Fibroblast of lung (primary cell): ENCODE measurements around the gene ZNF785. TPM values are rescaled to one million over a fixed set of nuclear protein-coding genes. Genes with fewer than 3 reads are reported as not detected.
A peak's percentile ranks its signal among the peaks of the same experiment; 100 is the strongest.

Experiments
- DNase-seq, 2 donors: peaks; one replicate each; pipeline versions ENCODE4 v3.0.0 to v3.0.0-alpha.2; 2010; ENCODE audit warnings: low read depth in 2 of 2
- H2AFZ ChIP-seq: 2 replicates; pipeline ENCODE4 v1.5.1; 2012; ENCODE audit warnings: low read length, control low read depth, inconsistent platforms
- H3K27ac ChIP-seq: 2 replicates; pipeline ENCODE4 v1.5.1; 2011; ENCODE audit warnings: low read length, control low read depth; ENCODE audit not compliant: insufficient read depth
- H3K27me3 ChIP-seq: 2 replicates; pipeline ENCODE4 v1.5.1; 2011; ENCODE audit warnings: mild to moderate bottlenecking, low read length; ENCODE audit not compliant: control insufficient read depth, insufficient read depth
- H3K36me3 ChIP-seq: 2 replicates; pipeline ENCODE4 v1.5.1; 2011; ENCODE audit warnings: low read length; ENCODE audit not compliant: control insufficient read depth, insufficient read depth
- H3K4me1 ChIP-seq: 2 replicates; pipeline ENCODE4 v1.5.1; 2011; ENCODE audit warnings: low read length; ENCODE audit not compliant: control insufficient read depth, insufficient read depth; ENCODE audit errors: extremely low read depth
- H3K4me2 ChIP-seq: 2 replicates; pipeline ENCODE4 v1.5.1; 2011; ENCODE audit warnings: low read length, control low read depth; ENCODE audit not compliant: insufficient read depth; ENCODE audit errors: extremely low read depth
- H3K4me3 ChIP-seq, 4 experiments: fragments of 200-600 bp in 1 of 4; sonication (generic) in 1 of 4; replicated peaks in 1 of 4; 2 replicates each; pipeline ENCODE4 v1.5.1; 2011 to 2016; ENCODE audit warnings: low read length in 4 of 4, low read depth in 3 of 4, mild to moderate bottlenecking in 3 of 4, control low read depth in 2 of 4, inconsistent platforms in 1 of 4, mixed read lengths in 1 of 4; ENCODE audit not compliant: insufficient read depth in 1 of 4; ENCODE audit errors: control extremely low read depth in 1 of 4
- H3K79me2 ChIP-seq: 2 replicates; pipeline ENCODE4 v1.5.1; 2012; ENCODE audit warnings: mild to moderate bottlenecking, low read length, inconsistent platforms; ENCODE audit not compliant: control insufficient read depth, insufficient read depth
- H3K9ac ChIP-seq: 2 replicates; pipeline ENCODE4 v1.5.1; 2011; ENCODE audit warnings: mild to moderate bottlenecking, low read length, control low read depth; ENCODE audit not compliant: insufficient read depth
- H3K9me3 ChIP-seq: 2 replicates; pipeline ENCODE4 v1.5.1; 2012; ENCODE audit warnings: low read depth, low read length; ENCODE audit not compliant: control insufficient read depth, insufficient read depth
- H4K20me1 ChIP-seq: 2 replicates; pipeline ENCODE4 v1.5.1; 2011; ENCODE audit warnings: low read length; ENCODE audit not compliant: control insufficient read depth, insufficient read depth; ENCODE audit errors: extremely low read depth
- EZH2 ChIP-seq: IDR thresholded peaks from 2 replicates; pipeline ENCODE4 v1.5.1; 2012; ENCODE audit warnings: low read length, control low read depth, mild to moderate bottlenecking; ENCODE audit errors: missing control alignments
- polyA plus RNA-seq, 2 donors: library from polyadenylated mRNA; depleted of rRNA in 1 of 2; stranded (reverse) in 1 of 2; unstranded in 1 of 2; fragments of >200 nt; gene quantifications; 2 replicates each; pipeline ENCODE4 v1.2.1, GENCODE V29; 2011 to 2012; ENCODE audit warnings: missing spikeins in 1 of 2
- total RNA-seq: library from RNA; depleted of rRNA; stranded (reverse); fragments of >200 nt; gene quantifications from 2 replicates; pipeline ENCODE4 v1.2.1, GENCODE V29; 2014
- TF ChIP-seq, protein P1 (sequence below), 2 donors: IDR thresholded peaks in 1 of 2; conservative IDR thresholded peaks in 1 of 2; 1 replicate in 1 of 2; 2 replicates in 1 of 2; pipeline ENCODE4 v1.5.1; 2011 to 2012; ENCODE audit warnings: low read length in 2 of 2, control low read depth in 1 of 2, inconsistent platforms in 1 of 2, low read depth in 1 of 2, mild to moderate bottlenecking in 1 of 2

Gene ZNF785
- total and polyA plus RNA-seq, 2 donors (not counting 1 experiment from before 2014, with no cell fraction given) = 6.6 to 7.1 TPM

DNA sequence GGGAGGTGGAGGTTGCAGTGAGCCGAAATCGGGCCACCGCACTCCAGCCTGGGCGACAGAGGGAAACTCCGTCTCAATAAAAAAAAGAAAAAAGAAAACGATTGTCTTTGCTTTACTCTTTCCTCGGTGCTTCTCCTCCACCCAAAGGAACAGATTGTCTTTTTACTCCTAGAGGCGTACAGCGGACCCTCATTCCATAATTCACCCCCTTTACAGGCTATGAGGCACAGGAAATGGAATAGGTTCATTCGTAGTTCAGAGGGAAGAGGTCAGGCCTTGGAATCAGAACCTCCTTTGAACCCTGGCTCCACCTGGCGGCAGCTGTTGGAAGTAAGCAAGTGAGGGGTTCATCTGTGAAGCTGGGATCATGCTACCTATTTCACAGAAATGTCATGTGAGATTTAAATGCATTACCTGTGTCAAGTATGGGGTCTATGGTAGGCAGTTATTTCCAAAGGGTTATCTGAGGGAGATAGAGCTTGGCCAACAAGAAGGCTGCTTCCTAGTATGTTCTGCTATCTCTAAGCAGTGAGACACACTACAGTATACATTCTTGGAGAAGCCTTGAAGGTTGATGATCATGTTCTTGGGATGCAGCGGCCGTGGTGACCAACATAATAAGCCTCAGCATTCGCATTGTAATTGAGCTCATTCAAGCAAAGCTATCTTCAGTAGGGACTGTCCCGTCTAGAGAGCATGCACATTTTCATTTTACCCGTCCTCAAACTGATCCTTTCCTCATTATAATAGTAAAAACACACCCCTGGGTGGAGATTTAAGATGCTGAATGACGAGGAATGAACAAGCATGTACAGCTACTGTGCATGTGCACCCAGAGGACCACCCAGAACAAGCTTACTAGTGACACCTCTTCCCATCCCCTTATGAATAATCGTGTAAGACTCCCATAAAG, 43.4 kb upstream of the ZNF785 start:
- Histone ChIP-seq H3K27me3 (no peaks in the 10 kb centered on the region), H3K27ac (no peak overlapping the region), H3K4me1 (no peaks in the 10 kb centered on the region), H3K4me2 (peak overlapping the region; percentile 25), H3K9ac (no peak overlapping the region), H2AFZ (peak overlapping the region; percentile 68), H4K20me1 (no peaks in the 10 kb centered on the region), H3K79me2 (no peaks in the 10 kb centered on the region), H3K4me3 (no peak overlapping the region), H3K36me3 (no peaks in the 10 kb centered on the region), H3K9me3 (no peaks in the 10 kb centered on the region)
- DNase-seq = peak; percentile 43 to 81
- TF ChIP-seq, protein P1, sequence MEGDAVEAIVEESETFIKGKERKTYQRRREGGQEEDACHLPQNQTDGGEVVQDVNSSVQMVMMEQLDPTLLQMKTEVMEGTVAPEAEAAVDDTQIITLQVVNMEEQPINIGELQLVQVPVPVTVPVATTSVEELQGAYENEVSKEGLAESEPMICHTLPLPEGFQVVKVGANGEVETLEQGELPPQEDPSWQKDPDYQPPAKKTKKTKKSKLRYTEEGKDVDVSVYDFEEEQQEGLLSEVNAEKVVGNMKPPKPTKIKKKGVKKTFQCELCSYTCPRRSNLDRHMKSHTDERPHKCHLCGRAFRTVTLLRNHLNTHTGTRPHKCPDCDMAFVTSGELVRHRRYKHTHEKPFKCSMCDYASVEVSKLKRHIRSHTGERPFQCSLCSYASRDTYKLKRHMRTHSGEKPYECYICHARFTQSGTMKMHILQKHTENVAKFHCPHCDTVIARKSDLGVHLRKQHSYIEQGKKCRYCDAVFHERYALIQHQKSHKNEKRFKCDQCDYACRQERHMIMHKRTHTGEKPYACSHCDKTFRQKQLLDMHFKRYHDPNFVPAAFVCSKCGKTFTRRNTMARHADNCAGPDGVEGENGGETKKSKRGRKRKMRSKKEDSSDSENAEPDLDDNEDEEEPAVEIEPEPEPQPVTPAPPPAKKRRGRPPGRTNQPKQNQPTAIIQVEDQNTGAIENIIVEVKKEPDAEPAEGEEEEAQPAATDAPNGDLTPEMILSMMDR (conservative IDR thresholded peaks at IDR 0.05 in 1 of 2, IDR thresholded peaks at IDR 0.05 in 1 of 2; ENCODE audit: low read depth in 1 of 2, low read length in 2 of 2) = peak; percentile 90 to 98
- no peak for TF ChIP-seq EZH2

- Histone ChIP-seq H3K36me3 (no peaks in the 10 kb centered on the region), H3K27me3 (peaks cover 12% of the 10 kb centered on the region), H3K9me3 (no peaks in the 10 kb centered on the region), H3K9ac (no peak overlapping the region), H3K27ac (no peak overlapping the region), H3K4me2 (no peak overlapping the region), H4K20me1 (no peaks in the 10 kb centered on the region), H2AFZ (no peak overlapping the region), H3K4me1 (no peaks in the 10 kb centered on the region), H3K4me3 (no peak overlapping the region), H3K79me2 (no peaks in the 10 kb centered on the region)
- TF ChIP-seq EZH2 = no peak
- TF ChIP-seq, protein P1 (conservative IDR thresholded peaks at IDR 0.05 in 1 of 2, IDR thresholded peaks at IDR 0.05 in 1 of 2; ENCODE audit: low read depth in 1 of 2, low read length in 2 of 2) = no peak
- DNase-seq = no peak
Observed at GRCh38 chr16:30626236-30626635, 40.7 kb upstream of the ZNF785 start.

- H3K36me3 ChIP-seq = no peaks in the 10 kb centered on the region
- H3K27me3 ChIP-seq = peaks cover 12% of the 10 kb centered on the region
- no peak overlapping the region for H3K27ac ChIP-seq
- no peak overlapping the region for H3K9ac ChIP-seq
- TF ChIP-seq, protein P1 (conservative IDR thresholded peaks at IDR 0.05 in 1 of 2, IDR thresholded peaks at IDR 0.05 in 1 of 2; ENCODE audit: low read depth in 1 of 2, low read length in 2 of 2) = no peak
- no peak for DNase-seq
- H3K9me3 ChIP-seq = no peaks in the 10 kb centered on the region
- H3K4me1 ChIP-seq = no peaks in the 10 kb centered on the region
- no peak overlapping the region for H3K4me2 ChIP-seq
- no peaks in the 10 kb centered on the region for H3K79me2 ChIP-seq
- no peak overlapping the region for H3K4me3 ChIP-seq
- no peaks in the 10 kb centered on the region for H4K20me1 ChIP-seq
- H2AFZ ChIP-seq = no peak overlapping the region
Observed at GRCh38 chr16:30623536-30624283, 38.2 kb upstream of the ZNF785 start.
